HepG2 (cell line): ENCODE measurements around the gene MBOAT7. TPM values are rescaled to one million over a fixed set of nuclear protein-coding genes. Genes with fewer than 3 reads are reported as not detected.
A peak's percentile ranks its signal among the peaks of the same experiment; 100 is the strongest.

Experiments
- ADNP ChIP-seq: sonication (generic); formaldehyde crosslinking; IDR thresholded peaks from 2 replicates; pipeline ENCODE4 v1.4.0; 2020; ENCODE audit warnings: missing genetic modification reagents
- CBFB ChIP-seq: sonication (generic); formaldehyde crosslinking; IDR thresholded peaks from 2 replicates; pipeline ENCODE4 v1.4.0; 2020; ENCODE audit warnings: missing genetic modification reagents
- JUND ChIP-seq: sonication (generic); formaldehyde crosslinking; IDR thresholded peaks from 2 replicates; pipeline ENCODE4 v1.8.0; 2022; ENCODE audit warnings: mild to moderate bottlenecking, missing genetic modification reagents
- MEIS2 ChIP-seq: sonication (generic); formaldehyde crosslinking; IDR thresholded peaks from 2 replicates; pipeline ENCODE4 v1.9.0; 2021; ENCODE audit warnings: mild to moderate bottlenecking, missing genetic modification reagents
- SMARCE1 ChIP-seq: fragments of 450-650 bp; IDR thresholded peaks from 2 replicates; pipeline ENCODE4 v1.6.1; 2017; ENCODE audit warnings: borderline replicate concordance
- ZNF160 ChIP-seq: sonication (generic); formaldehyde crosslinking; IDR thresholded peaks from 2 replicates; pipeline ENCODE4 v1.8.0; 2022; ENCODE audit warnings: mild to moderate bottlenecking, inconsistent platforms, missing genetic modification reagents
- ZNF253 ChIP-seq: sonication (generic); formaldehyde crosslinking; IDR thresholded peaks from 2 replicates; pipeline ENCODE4 v1.8.0; 2022; ENCODE audit warnings: mild to moderate bottlenecking, missing genetic modification reagents, borderline replicate concordance
- polyA plus RNA-seq, 8 experiments: library from polyadenylated mRNA; depleted of rRNA in 3 of 8; stranded (reverse) in 7 of 8; unstranded in 1 of 8; fragments of >200 nt; fragmentation: Illumina TruSeq in 4 of 8; extraction: Trizol in 4 of 8; gene quantifications; 2 replicates each; pipeline versions ENCODE4 v1.2.1 to v1.2.3, GENCODE V29; 2011 to 2016; ENCODE audit warnings: low read depth in 4 of 8, missing spikeins in 1 of 8, mixed read lengths in 1 of 8; ENCODE audit not compliant: insufficient read depth in 1 of 8
- total RNA-seq, 5 experiments: library from RNA; depleted of rRNA; stranded (reverse); fragments of >200 nt; fragmentation: Illumina TruSeq; extraction: Trizol; gene quantifications; 2 replicates each; pipeline ENCODE4 v1.2.3, GENCODE V29; 2016; ENCODE audit warnings: low read depth in 1 of 5
- TF ChIP-seq, protein P1 (sequence below): sonication (generic); formaldehyde crosslinking; IDR thresholded peaks from 2 replicates; pipeline ENCODE4 v1.5.0; 2020; ENCODE audit warnings: mild to moderate bottlenecking, missing genetic modification reagents
- TF ChIP-seq, protein P2 (sequence below): IDR thresholded peaks from 2 replicates; pipeline ENCODE4 v1.6.1; 2016; ENCODE audit warnings: missing biosample characterization, missing genetic modification reagents, low read depth

Gene MBOAT7
- total and polyA plus RNA-seq, 2 of the 13 experiments (the other 11 are each of a cell fraction or from before 2014, with no cell fraction given): 22.2 to 25.5 TPM

DNA sequence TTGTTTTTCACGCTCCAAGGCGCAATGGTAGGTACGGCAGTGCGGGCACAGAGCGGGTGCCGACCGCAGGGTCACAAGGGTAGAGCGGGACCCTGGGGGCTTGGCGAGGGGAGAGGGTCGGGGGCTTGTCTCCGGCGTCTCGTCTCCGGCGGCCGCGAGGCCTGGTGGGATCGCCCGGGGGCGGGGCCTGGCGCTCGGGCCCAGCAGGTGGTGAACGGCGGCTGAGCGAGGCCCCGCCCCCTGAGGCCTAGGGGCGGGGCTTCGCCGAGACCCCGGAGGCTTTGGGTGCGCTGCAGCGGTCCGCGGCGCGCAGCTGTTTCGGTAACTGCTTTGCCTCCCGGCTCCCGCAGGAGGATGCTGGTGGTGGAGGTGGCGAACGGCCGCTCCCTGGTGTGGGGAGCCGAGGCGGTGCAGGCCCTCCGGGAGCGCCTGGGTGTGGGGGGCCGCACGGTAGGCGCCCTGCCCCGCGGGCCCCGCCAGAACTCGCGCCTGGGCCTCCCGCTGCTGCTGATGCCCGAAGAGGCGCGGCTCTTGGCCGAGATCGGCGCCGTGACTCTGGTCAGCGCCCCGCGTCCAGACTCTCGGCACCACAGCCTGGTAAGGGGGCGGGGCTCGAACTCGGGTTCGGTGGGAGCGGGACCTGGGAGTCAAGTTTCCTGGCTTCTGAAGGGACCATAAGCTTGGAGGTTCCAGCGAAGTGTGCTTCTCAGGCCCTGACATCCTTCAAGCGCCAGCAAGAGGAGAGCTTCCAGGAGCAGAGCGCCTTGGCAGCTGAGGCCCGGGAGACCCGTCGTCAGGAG, 1.8 kb upstream of the MBOAT7 start, which contains the start of gene TSEN34 (continued):
- TF ChIP-seq, protein P1, sequence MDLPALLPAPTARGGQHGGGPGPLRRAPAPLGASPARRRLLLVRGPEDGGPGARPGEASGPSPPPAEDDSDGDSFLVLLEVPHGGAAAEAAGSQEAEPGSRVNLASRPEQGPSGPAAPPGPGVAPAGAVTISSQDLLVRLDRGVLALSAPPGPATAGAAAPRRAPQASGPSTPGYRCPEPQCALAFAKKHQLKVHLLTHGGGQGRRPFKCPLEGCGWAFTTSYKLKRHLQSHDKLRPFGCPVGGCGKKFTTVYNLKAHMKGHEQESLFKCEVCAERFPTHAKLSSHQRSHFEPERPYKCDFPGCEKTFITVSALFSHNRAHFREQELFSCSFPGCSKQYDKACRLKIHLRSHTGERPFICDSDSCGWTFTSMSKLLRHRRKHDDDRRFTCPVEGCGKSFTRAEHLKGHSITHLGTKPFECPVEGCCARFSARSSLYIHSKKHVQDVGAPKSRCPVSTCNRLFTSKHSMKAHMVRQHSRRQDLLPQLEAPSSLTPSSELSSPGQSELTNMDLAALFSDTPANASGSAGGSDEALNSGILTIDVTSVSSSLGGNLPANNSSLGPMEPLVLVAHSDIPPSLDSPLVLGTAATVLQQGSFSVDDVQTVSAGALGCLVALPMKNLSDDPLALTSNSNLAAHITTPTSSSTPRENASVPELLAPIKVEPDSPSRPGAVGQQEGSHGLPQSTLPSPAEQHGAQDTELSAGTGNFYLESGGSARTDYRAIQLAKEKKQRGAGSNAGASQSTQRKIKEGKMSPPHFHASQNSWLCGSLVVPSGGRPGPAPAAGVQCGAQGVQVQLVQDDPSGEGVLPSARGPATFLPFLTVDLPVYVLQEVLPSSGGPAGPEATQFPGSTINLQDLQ: no peak
- TF ChIP-seq MEIS2 (CRISPR knock-in tag): peak; percentile 33; the same call in 1 of the 2 replicates
- no peak for TF ChIP-seq ADNP (CRISPR knock-in tag)
- TF ChIP-seq JUND (CRISPR knock-in tag): no peak
- TF ChIP-seq, protein P2, sequence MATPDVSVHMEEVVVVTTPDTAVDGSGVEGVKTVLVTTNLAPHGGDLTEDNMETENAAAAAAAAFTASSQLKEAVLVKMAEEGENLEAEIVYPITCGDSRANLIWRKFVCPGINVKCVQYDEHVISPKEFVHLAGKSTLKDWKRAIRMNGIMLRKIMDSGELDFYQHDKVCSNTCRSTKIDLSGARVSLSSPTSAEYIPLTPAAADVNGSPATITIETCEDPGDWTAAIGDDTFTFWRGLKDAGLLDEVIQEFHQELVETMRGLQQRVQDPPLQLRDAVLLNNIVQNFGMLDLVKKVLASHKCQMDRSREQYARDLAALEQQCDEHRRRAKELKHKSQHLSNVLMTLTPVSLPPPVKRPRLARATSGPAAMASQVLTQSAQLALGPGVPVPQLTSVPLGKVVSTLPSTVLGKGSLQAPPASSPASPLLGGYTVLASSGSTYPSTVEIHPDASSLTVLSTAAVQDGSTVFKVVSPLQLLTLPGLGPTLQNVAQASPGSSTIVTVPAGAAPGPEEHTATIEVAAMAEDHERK: no peak
- TF ChIP-seq ZNF160 (CRISPR knock-in tag): 0 out of 2 replicates have a peak, but pooled peaks have one; percentile 59
- TF ChIP-seq ZNF253 (CRISPR knock-in tag): 0 out of 2 replicates have a peak, but pooled peaks have one; percentile 42
- TF ChIP-seq SMARCE1: no peak
- 0 out of 2 replicates have a peak, but pooled peaks have one; percentile 10 for TF ChIP-seq CBFB (CRISPR knock-in tag)
